ENCODE measurements around the gene TBC1D10B.
A peak's percentile ranks its signal among the peaks of the same experiment; 100 is the strongest.

Gene TBC1D10B

DNA sequence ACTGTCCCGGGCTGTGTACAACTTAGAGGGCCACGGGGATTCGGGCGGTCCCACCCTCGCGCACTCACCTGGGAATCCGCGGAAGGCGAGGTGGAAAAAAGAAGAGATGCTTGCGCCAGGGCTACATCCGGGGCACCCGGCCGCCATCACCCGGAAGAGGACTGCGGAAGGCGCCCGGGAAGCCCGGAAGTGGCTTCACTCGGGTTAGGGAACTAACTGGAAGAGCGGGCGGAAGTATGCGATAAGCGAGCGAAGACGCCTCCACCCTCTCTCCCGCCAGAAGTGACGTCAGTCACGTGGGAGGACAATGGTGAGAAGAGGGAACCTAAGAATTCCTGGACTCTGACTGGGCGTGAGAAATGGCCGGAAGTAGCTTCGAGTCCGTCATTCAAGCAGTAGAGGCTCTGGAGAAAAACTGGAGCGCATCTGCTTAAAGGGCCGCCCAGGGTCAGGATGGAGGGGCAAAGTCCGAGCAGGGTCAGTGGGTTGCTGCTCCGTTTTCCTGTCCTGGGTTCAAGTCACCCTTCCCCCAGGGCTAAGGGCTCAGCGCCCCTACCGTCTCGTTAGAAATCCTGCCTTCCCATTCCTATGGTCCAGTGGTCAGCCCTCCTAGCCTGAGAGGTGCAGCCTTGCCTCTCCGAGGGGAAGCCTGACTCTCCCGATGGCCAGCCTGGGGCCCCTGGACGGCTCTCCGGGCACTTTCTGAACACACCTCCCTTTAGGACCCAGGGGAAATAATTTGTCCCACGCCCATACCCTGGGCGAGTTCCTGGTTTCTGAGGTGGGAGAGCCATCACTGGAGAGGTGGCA, 14.9 kb downstream of the TBC1D10B start, which contains the start of gene CD2BP2 (continued):
- TF ChIP-seq PRDM2 (tag by site-specific recombination; IDR thresholded peaks at IDR 0.05; ENCODE audit: borderline replicate concordance) (no peak; the same call in 1 of the 2 replicates), ZNF404 (tag by site-specific recombination; IDR thresholded peaks at IDR 0.05) (no peak), ZNF549 (tag by site-specific recombination; IDR thresholded peaks at IDR 0.05) (no peak), KLF8 (tag by site-specific recombination; IDR thresholded peaks at IDR 0.05) (peak; percentile 60), WT1 (tag by site-specific recombination; IDR thresholded peaks at IDR 0.05) (no peak; the same call in 1 of the 2 replicates), ZNF16 (tag by site-specific recombination; IDR thresholded peaks at IDR 0.05; ENCODE audit: low read depth) (no peak), MYNN (tag by site-specific recombination; IDR thresholded peaks at IDR 0.05; ENCODE audit: borderline replicate concordance) (no peak), ZNF10 (tag by site-specific recombination; IDR thresholded peaks at IDR 0.05) (no peak; the same call in 1 of the 2 replicates), ZNF629 (tag by site-specific recombination; IDR thresholded peaks at IDR 0.05) (peak; percentile 98), AEBP2 (tag by site-specific recombination; IDR thresholded peaks at IDR 0.05; ENCODE audit: borderline replicate concordance) (no peak), ZNF792 (tag by site-specific recombination; IDR thresholded peaks at IDR 0.05) (no peak), ZNF391 (tag by site-specific recombination; IDR thresholded peaks at IDR 0.05; ENCODE audit: borderline replicate concordance, low read depth) (peak; percentile 92; the same call in 1 of the 2 replicates), GLIS2 (tag by site-specific recombination; IDR thresholded peaks at IDR 0.05) (peak; percentile 21; the same call in 1 of the 2 replicates), SETDB1 (IDR thresholded peaks at IDR 0.05; ENCODE audit: insufficient read length, low read length) (no peak), ZXDB (tag by site-specific recombination; IDR thresholded peaks at IDR 0.05) (peak; percentile 92), ZNF837 (tag by site-specific recombination; IDR thresholded peaks at IDR 0.05) (peak; percentile 91; the same call in 1 of the 2 replicates), ZBTB11 (tag by site-specific recombination; conservative IDR thresholded peaks at IDR 0.05; ENCODE audit: low read depth) (peak; percentile 97), ZNF596 (tag by site-specific recombination; IDR thresholded peaks at IDR 0.05) (peak; percentile 51; the same call in 1 of the 2 replicates), ZNF473 (tag by site-specific recombination; IDR thresholded peaks at IDR 0.05) (no peak), ZNF558 (tag by site-specific recombination; IDR thresholded peaks at IDR 0.05) (no peak)
- TF ChIP-seq, protein P1, sequence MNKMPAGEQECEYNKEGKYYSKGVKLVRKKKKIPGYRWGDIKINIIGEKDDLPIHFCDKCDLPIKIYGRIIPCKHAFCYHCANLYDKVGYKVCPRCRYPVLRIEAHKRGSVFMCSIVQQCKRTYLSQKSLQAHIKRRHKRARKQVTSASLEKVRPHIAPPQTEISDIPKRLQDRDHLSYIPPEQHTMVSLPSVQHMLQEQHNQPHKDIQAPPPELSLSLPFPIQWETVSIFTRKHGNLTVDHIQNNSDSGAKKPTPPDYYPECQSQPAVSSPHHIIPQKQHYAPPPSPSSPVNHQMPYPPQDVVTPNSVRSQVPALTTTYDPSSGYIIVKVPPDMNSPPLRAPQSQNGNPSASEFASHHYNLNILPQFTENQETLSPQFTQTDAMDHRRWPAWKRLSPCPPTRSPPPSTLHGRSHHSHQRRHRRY (tag by site-specific recombination; IDR thresholded peaks at IDR 0.05), result peak; percentile 30; the same call in 1 of the 2 replicates
- TF ChIP-seq, protein P2, sequence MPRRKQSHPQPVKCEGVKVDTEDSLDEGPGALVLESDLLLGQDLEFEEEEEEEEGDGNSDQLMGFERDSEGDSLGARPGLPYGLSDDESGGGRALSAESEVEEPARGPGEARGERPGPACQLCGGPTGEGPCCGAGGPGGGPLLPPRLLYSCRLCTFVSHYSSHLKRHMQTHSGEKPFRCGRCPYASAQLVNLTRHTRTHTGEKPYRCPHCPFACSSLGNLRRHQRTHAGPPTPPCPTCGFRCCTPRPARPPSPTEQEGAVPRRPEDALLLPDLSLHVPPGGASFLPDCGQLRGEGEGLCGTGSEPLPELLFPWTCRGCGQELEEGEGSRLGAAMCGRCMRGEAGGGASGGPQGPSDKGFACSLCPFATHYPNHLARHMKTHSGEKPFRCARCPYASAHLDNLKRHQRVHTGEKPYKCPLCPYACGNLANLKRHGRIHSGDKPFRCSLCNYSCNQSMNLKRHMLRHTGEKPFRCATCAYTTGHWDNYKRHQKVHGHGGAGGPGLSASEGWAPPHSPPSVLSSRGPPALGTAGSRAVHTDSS (tag by site-specific recombination; IDR thresholded peaks at IDR 0.05), result peak; percentile 55; the same call in 1 of the 2 replicates
- TF ChIP-seq, protein P3, sequence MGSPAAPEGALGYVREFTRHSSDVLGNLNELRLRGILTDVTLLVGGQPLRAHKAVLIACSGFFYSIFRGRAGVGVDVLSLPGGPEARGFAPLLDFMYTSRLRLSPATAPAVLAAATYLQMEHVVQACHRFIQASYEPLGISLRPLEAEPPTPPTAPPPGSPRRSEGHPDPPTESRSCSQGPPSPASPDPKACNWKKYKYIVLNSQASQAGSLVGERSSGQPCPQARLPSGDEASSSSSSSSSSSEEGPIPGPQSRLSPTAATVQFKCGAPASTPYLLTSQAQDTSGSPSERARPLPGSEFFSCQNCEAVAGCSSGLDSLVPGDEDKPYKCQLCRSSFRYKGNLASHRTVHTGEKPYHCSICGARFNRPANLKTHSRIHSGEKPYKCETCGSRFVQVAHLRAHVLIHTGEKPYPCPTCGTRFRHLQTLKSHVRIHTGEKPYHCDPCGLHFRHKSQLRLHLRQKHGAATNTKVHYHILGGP (tag by site-specific recombination; IDR thresholded peaks at IDR 0.05), result peak; percentile 89
